DND-41 (cell line): Measurements from ENCODE around the gene ITSN2.
"Not testable (repeated sequence)": the region's sequence is repeated elsewhere in the genome, so short reads cannot be mapped to it uniquely, and the experiment has no call there.

Experiments used
- ATAC-seq: fragments of 200-7000 bp; cut with Tn5 transposase; 3 replicates; pipeline ENCODE4 v1.9.1; 2021; ENCODE audit warnings: low read depth; ENCODE audit not compliant: insufficient read depth
- DNase-seq: peaks from one replicate; pipeline ENCODE4 v3.0.0-alpha.2; 2020
- H2AFZ ChIP-seq: 2 replicates; pipeline ENCODE4 v1.6.0; 2012; ENCODE audit warnings: low read depth, low read length
- H3K27ac ChIP-seq: 2 replicates; pipeline ENCODE4 v1.5.1; 2012; ENCODE audit warnings: low read length, inconsistent platforms
- H3K27me3 ChIP-seq: fragments of 200-600 bp; sonication (generic); 2 replicates; pipeline ENCODE4 v1.6.0; 2012; ENCODE audit warnings: low read length, mild to moderate bottlenecking, inconsistent platforms; ENCODE audit not compliant: insufficient read depth, poor library complexity
- H3K36me3 ChIP-seq: 2 replicates; pipeline ENCODE4 v1.5.1; 2012; ENCODE audit warnings: low read length, inconsistent platforms; ENCODE audit not compliant: insufficient read depth
- H3K4me1 ChIP-seq: 2 replicates; pipeline ENCODE4 v1.5.1; 2012; ENCODE audit warnings: mild to moderate bottlenecking, low read length; ENCODE audit not compliant: insufficient read depth
- H3K4me2 ChIP-seq: 2 replicates; pipeline ENCODE4 v1.6.0; 2012; ENCODE audit warnings: mild to moderate bottlenecking, moderate library complexity, low read length, inconsistent platforms; ENCODE audit not compliant: insufficient read depth
- H3K4me3 ChIP-seq, 2 experiments: fragments of 200-600 bp in 1 of 2; shearing (Covaris generic) in 1 of 2; 2 replicates each; pipeline ENCODE4 v1.5.1; 2012 to 2016; ENCODE audit warnings: inconsistent platforms in 2 of 2, low read length in 2 of 2, mild to moderate bottlenecking in 2 of 2, low read depth in 1 of 2, moderate library complexity in 1 of 2
- H3K79me2 ChIP-seq: 2 replicates; pipeline ENCODE4 v1.6.0; 2012; ENCODE audit warnings: low read length, inconsistent platforms; ENCODE audit not compliant: insufficient read depth
- H3K9ac ChIP-seq: 2 replicates; pipeline ENCODE4 v1.6.0; 2012; ENCODE audit warnings: low read depth, mild to moderate bottlenecking, inconsistent platforms, low read length, moderate library complexity
- H3K9me3 ChIP-seq: 2 replicates; pipeline ENCODE4 v1.5.1; 2012; ENCODE audit warnings: low read length, moderate library complexity, mild to moderate bottlenecking, inconsistent platforms; ENCODE audit not compliant: insufficient read depth, severe bottlenecking
- H4K20me1 ChIP-seq: 2 replicates; pipeline ENCODE4 v1.6.0; 2012; ENCODE audit warnings: low read length; ENCODE audit not compliant: insufficient read depth
- CTCF ChIP-seq: IDR thresholded peaks from 2 replicates; pipeline ENCODE4 v1.5.1; 2012; ENCODE audit warnings: borderline replicate concordance, low read length, moderate library complexity, mild to moderate bottlenecking; ENCODE audit not compliant: poor library complexity, severe bottlenecking; ENCODE audit errors: extremely low read depth
- EZH2 ChIP-seq: IDR thresholded peaks from 3 replicates; pipeline ENCODE4 v1.6.1; 2012; ENCODE audit warnings: borderline replicate concordance, low read depth, mild to moderate bottlenecking, moderate library complexity, low read length, inconsistent platforms; ENCODE audit not compliant: severe bottlenecking

Gene ITSN2

GRCh38 chr2:24199968-24200590 is 160.3 kb downstream of the ITSN2 start:
- TF ChIP-seq CTCF (no peak), EZH2 (no peak)
- Histone ChIP-seq H3K4me1 (no peaks in the 10 kb centered on the region), H3K27me3 (no peaks in the 10 kb centered on the region), H4K20me1 (no peaks in the 10 kb centered on the region), H3K4me3 (no peak overlapping the region), H2AFZ (no peak overlapping the region), H3K79me2 (no peaks in the 10 kb centered on the region), H3K9me3 (no peaks in the 10 kb centered on the region), H3K36me3 (peaks cover 21% of the 10 kb centered on the region), H3K27ac (no peak overlapping the region), H3K9ac (no peak overlapping the region), H3K4me2 (no peak overlapping the region)
- no peak for ATAC-seq
- no peak for DNase-seq

DNA sequence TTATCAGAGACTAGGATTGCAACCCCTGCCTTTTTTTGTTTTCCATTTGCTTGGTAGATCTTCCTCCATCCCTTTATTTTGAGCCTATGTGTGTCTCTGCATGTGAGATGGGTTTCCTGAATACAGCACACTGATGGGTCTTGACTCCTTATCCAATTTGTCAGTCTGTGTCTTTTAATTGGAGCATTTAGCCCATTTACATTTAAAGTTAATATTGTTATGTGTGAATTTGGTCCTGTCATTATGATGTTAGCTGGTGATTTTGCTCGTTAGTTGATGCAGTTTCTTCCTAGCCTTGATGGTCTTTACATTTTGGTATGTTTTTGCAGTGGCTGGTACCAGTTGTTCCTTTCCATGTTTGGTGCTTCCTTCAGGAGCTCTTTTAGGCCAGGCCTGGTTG is 163.1 kb downstream of the ITSN2 start:
- ATAC-seq, H3K36me3 ChIP-seq, DNase-seq, H3K27me3 ChIP-seq, H3K9me3 ChIP-seq, H4K20me1 ChIP-seq, H3K4me2 ChIP-seq, H2AFZ ChIP-seq, H3K79me2 ChIP-seq, H3K4me3 ChIP-seq, H3K27ac ChIP-seq, H3K9ac ChIP-seq, H3K4me1 ChIP-seq: not testable (repeated sequence)

DNA sequence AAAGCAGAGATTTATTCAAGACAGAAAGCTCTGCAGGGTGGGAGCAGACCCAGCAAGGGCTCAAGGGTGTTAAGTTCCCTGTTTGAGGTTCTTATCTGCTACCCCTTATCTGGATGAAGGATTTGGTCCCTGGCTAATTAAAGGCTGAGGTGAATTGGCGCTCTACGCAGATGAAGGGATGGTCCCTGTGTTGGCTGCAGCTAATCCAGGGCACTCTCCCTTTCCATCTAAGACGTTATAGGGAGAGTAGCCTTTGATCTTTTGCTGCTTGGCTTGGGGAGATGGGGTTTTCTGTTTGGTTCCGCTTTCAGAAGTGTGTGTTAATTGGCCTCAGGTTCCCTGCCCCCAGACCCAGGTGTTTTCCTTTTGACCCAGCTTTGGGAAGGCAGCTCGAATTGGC is 168.5 kb downstream of the ITSN2 start:
- Histone ChIP-seq H3K4me1 (no peaks in the 10 kb centered on the region), H3K9ac (no peak overlapping the region), H3K27ac (no peak overlapping the region), H3K36me3 (no peaks in the 10 kb centered on the region), H3K4me3 (no peak overlapping the region), H3K27me3 (no peaks in the 10 kb centered on the region), H3K9me3 (no peaks in the 10 kb centered on the region), H3K79me2 (no peaks in the 10 kb centered on the region), H4K20me1 (no peaks in the 10 kb centered on the region), H2AFZ (no peak overlapping the region), H3K4me2 (no peak overlapping the region)
- TF ChIP-seq EZH2 (no peak), CTCF (no peak)
- no peak for DNase-seq
- ATAC-seq, result no peak

- Histone ChIP-seq H3K4me3 (no peak overlapping the region), H3K9ac (no peak overlapping the region), H4K20me1 (no peaks in the 10 kb centered on the region), H3K4me1 (no peaks in the 10 kb centered on the region), H3K79me2 (no peaks in the 10 kb centered on the region), H3K36me3 (no peaks in the 10 kb centered on the region), H3K27me3 (no peaks in the 10 kb centered on the region), H3K9me3 (no peaks in the 10 kb centered on the region), H3K27ac (no peak overlapping the region), H2AFZ (no peak overlapping the region), H3K4me2 (no peak overlapping the region)
- TF ChIP-seq EZH2, result no peak
- no peak for ATAC-seq
- DNase-seq, result no peak
Observed at GRCh38 chr2:24191156-24191555, 169.2 kb downstream of the ITSN2 start.
